Upper lobe of left lung (tissue), 4 donors: ENCODE data around the gene ELN.

ENCODE experiments used
- CTCF ChIP-seq, 6 experiments: fragments of 450-650 bp in 4 of 6; fragments of 200-600 bp in 2 of 6; sonication (generic) in 2 of 6; IDR thresholded peaks; one replicate each; pipeline ENCODE4 v1.5.1; 2016 to 2019; ENCODE audit warnings: antibody characterized with exemption in 6 of 6
- POLR2A ChIP-seq, 4 donors: fragments of 450-650 bp; IDR thresholded peaks; one replicate each; pipeline ENCODE4 v1.5.1; 2016 to 2017; ENCODE audit warnings: antibody characterized with exemption in 4 of 4, mild to moderate bottlenecking in 2 of 4
- POLR2AphosphoS5 ChIP-seq, 2 donors: sonication (generic); formaldehyde crosslinking; IDR thresholded peaks; one replicate each; pipeline ENCODE4 v1.5.1; 2017; ENCODE audit warnings: antibody characterized with exemption in 2 of 2

GRCh38 chr7:74030861-74031260 is 2.9 kb downstream of the ELN start:
- TF ChIP-seq CTCF (IDR thresholded peaks at IDR 0.05) = no peak
- no peak for TF ChIP-seq POLR2A (IDR thresholded peaks at IDR 0.05)
- no peak for TF ChIP-seq POLR2AphosphoS5 (IDR thresholded peaks at IDR 0.05)
